Lung (tissue), 12 donors: ENCODE measurements around the gene ANTXR2. TPM values are rescaled to one million over a fixed set of nuclear protein-coding genes. Genes with fewer than 3 reads are reported as not detected.

ENCODE experiments used
- ATAC-seq: fragments of 200-7000 bp; cut with Tn5 transposase; one replicate; pipeline ENCODE4 v1.9.1; 2020; ENCODE audit warnings: moderate number of reproducible peaks; ENCODE audit not compliant: insufficient read depth, low FRiP score
- DNase-seq, 3 donors: peaks; one replicate each; pipeline ENCODE4 v3.0.0-alpha.2; 2013 to 2017
- H3K27ac ChIP-seq, 2 donors: one replicate each; pipeline ENCODE4 v1.5.1; 2013; ENCODE audit warnings: mild to moderate bottlenecking in 2 of 2, moderate library complexity in 2 of 2, control low read depth in 1 of 2, inconsistent platforms in 1 of 2, low read depth in 1 of 2, low read length in 1 of 2
- H3K27me3 ChIP-seq, 3 donors: one replicate each; pipeline ENCODE4 v1.5.1; 2013; ENCODE audit warnings: low read length in 2 of 3; ENCODE audit not compliant: control insufficient read depth in 3 of 3, insufficient read depth in 3 of 3
- H3K36me3 ChIP-seq, 4 donors: one replicate each; pipeline ENCODE4 v1.5.1; 2013; ENCODE audit warnings: low read length in 4 of 4, mild to moderate bottlenecking in 1 of 4, moderate library complexity in 1 of 4; ENCODE audit not compliant: control insufficient read depth in 4 of 4, insufficient read depth in 4 of 4
- H3K4me1 ChIP-seq, 5 donors: one replicate each; pipeline ENCODE4 v1.5.1; 2013; ENCODE audit warnings: low read length in 5 of 5, mild to moderate bottlenecking in 2 of 5, moderate library complexity in 1 of 5; ENCODE audit not compliant: control insufficient read depth in 5 of 5, insufficient read depth in 5 of 5
- H3K4me3 ChIP-seq: one replicate; pipeline ENCODE4 v1.5.1; 2013; ENCODE audit warnings: mild to moderate bottlenecking, control low read depth, moderate library complexity
- H3K9ac ChIP-seq, 2 donors: one replicate each; pipeline ENCODE4 v1.5.1; 2013; ENCODE audit warnings: low read length in 2 of 2, control low read depth in 1 of 2; ENCODE audit not compliant: insufficient read depth in 1 of 2
- H3K9me3 ChIP-seq, 4 donors: one replicate each; pipeline ENCODE4 v1.5.1; 2013; ENCODE audit warnings: low read length in 3 of 4, mild to moderate bottlenecking in 1 of 4, moderate library complexity in 1 of 4; ENCODE audit not compliant: control insufficient read depth in 4 of 4, insufficient read depth in 3 of 4
- WGBS, 2 donors: extraction: QIAGEN DNeasy Blood & Tissue Kit; methylation state at CpG; one replicate each; pipeline ENCODE4 v1.1.7; 2013; 5-methylcytosine and 5-hydroxymethylcytosine counted together
- polyA plus RNA-seq, 2 donors: library from polyadenylated mRNA; stranded (reverse); fragments of 200-250 nt; gene quantifications; one replicate each; pipeline ENCODE4 v1.2.1, GENCODE V29; 2013
- total RNA-seq, 2 donors: library from RNA; depleted of rRNA in 1 of 2; stranded (reverse); fragments of >200 nt in 1 of 2; gene quantifications; one replicate each; pipeline ENCODE4 v1.2.1, GENCODE V29; 2014 to 2021
- TF ChIP-seq, protein P1 (sequence below): IDR thresholded peaks from 2 replicates; pipeline ENCODE4 v1.5.1; 2012; ENCODE audit warnings: mild to moderate bottlenecking; ENCODE audit errors: control extremely low read depth, extremely low read depth
- donor health status: control.
- donor health status: control.
- donor health status: Bipolar disorder and iron deficiency.
- donor health status: healthy.
- donor health status: DM: yes; HTN: yes; CAD: no.

The ANTXR2 gene
- total and polyA plus RNA-seq, 4 donors = 4.8 to 47.2 (median 28.6) TPM

DNA sequence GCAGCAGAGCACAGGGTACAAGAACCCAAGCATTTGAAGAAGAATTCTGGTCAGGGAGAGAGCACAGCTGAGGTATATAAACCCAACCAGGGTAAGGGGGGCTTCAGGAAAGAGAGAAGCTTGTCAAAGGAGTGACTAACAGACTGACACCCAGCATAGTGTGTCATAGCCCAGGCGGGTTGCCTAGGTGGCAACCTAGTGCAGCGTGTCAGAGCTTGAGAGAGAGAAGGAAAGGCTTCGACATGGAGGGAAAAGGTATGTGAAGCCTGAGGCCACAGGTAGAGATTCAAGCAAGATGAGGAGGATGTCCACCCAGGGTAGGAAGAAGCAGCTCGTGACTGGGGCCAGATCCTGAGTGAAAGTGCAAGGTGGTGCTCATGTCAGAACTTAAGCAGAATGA, 8.5 kb upstream of the ANTXR2 start:
- Histone ChIP-seq H3K9ac (no peak overlapping the region), H3K27ac (no peak overlapping the region), H3K4me3 (no peak overlapping the region), H3K36me3 (no peaks in the 10 kb centered on the region), H3K4me1 (no peaks in the 10 kb centered on the region), H3K27me3 (no peaks in the 10 kb centered on the region), H3K9me3 (no peaks in the 10 kb centered on the region)
- no peak for DNase-seq
- 90 to 96% methylated on average over 4 of the region's 4 CpGs for WGBS, 2 donors
- ATAC-seq = no peak
- TF ChIP-seq, protein P1, sequence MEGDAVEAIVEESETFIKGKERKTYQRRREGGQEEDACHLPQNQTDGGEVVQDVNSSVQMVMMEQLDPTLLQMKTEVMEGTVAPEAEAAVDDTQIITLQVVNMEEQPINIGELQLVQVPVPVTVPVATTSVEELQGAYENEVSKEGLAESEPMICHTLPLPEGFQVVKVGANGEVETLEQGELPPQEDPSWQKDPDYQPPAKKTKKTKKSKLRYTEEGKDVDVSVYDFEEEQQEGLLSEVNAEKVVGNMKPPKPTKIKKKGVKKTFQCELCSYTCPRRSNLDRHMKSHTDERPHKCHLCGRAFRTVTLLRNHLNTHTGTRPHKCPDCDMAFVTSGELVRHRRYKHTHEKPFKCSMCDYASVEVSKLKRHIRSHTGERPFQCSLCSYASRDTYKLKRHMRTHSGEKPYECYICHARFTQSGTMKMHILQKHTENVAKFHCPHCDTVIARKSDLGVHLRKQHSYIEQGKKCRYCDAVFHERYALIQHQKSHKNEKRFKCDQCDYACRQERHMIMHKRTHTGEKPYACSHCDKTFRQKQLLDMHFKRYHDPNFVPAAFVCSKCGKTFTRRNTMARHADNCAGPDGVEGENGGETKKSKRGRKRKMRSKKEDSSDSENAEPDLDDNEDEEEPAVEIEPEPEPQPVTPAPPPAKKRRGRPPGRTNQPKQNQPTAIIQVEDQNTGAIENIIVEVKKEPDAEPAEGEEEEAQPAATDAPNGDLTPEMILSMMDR = no peak

DNA sequence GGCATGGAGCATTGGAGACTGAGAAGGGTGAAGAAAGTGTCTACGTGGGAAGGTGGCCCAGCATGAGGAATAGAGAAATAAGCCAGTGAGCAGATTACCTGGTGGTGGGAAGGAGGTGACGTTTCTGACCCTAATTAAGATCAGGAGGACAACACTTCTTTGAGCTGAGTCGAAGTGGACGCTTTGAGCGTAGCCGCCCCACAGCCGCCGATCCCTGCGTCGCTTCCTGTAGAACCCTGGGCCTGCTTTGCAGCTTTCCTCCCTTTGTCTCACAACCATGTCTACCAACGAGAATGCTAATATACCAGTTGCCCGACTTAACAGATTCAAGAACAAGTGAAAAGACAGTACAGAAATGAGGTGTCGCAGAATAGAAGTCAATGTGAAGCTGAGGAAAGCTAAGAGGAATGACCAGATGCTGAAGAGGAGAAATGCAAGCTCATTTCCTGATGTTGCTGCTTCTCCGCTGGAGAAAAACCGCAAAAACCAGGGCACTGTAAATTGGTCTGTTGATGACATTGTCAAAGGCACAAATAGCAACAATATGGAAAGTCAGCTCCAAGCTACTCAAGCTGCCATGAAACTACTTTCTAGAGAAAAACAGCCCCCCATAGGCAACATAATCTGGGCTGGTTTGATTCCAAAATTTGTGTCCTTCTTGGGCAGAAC, 6.4 kb upstream of the ANTXR2 start:
- H3K9me3 ChIP-seq = no peaks in the 10 kb centered on the region
- no peak overlapping the region for H3K27ac ChIP-seq
- no peak overlapping the region for H3K4me3 ChIP-seq
- TF ChIP-seq, protein P1 = no peak
- no peaks in the 10 kb centered on the region for H3K27me3 ChIP-seq
- no peak for ATAC-seq
- no peaks in the 10 kb centered on the region for H3K36me3 ChIP-seq
- no peak overlapping the region for H3K9ac ChIP-seq
- no peak for DNase-seq
- no peaks in the 10 kb centered on the region for H3K4me1 ChIP-seq
- WGBS, 2 donors = 38 to 70% methylated on average over 15 of the region's 15 CpGs

DNA sequence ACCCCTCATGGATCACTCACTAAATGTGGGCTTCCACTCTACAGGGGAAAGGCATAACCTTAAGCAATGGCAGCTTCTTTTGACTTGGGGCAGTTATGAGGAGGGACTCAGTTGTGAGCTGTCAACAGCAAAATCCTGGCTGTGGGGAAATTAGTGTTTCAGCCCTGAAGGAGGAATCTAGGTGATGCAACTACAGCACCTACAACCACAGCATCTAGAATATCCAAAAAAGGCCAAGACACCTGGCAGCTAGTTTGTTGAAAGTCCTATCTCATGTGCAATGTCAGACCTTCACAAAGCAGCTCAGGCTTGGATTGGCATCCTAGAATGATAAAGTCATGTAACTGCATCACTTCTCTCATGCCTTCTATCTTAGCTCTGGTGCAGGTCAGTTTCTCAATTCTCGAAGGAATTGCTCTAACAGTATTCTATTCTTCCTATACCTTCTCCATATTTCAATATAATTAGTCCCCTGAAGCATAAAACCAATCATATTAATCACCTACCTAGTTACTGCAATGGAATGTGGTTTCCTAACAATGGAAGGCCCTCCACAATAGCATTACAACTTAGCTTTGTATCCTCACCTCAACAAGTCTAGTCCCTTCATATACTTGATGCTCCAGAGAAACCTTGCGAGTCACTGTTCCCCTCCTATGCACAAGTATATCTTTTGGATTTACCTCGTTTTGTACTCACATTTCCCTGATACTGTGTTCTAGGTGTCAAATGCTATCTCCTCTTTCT, 5.5 kb upstream of the ANTXR2 start:
- WGBS, 2 donors = 63 to 79% methylated on average over 3 of the region's 3 CpGs
- no peak for DNase-seq
- TF ChIP-seq, protein P1 = no peak
- Histone ChIP-seq H3K36me3 (no peaks in the 10 kb centered on the region), H3K9me3 (no peaks in the 10 kb centered on the region), H3K9ac (no peak overlapping the region), H3K27ac (no peak overlapping the region), H3K4me3 (no peak overlapping the region), H3K27me3 (no peaks in the 10 kb centered on the region), H3K4me1 (peaks cover 0 to 4% (median 1%) of the 10 kb centered on the region in 5 donors)
- no peak for ATAC-seq
